GM20431 (cell line): ENCODE data around the gene B4GAT1.
"Not testable (repeated sequence)": the region's sequence is repeated elsewhere in the genome, so short reads cannot be mapped to it uniquely, and the experiment has no call there.

Experiments used
- in situ Hi-C: fragments of 300-500 bp; cut with MseI, MboI; formaldehyde crosslinking; loops from one replicate; pipeline ENCODE4 v1.15.0; 2020; ENCODE audit warnings: low sequenced_read_pairs; ENCODE audit not compliant: unreplicated experiment

B4GAT1 gene

GRCh38 chr11:66326261-66327111, 20.9 kb downstream of the B4GAT1 start:
- in situ Hi-C loops, result no loop called here

- in situ Hi-C loops, result no loop called here
Measured at GRCh38 chr11:66325263-66325671, 22.2 kb downstream of the B4GAT1 start.

DNA sequence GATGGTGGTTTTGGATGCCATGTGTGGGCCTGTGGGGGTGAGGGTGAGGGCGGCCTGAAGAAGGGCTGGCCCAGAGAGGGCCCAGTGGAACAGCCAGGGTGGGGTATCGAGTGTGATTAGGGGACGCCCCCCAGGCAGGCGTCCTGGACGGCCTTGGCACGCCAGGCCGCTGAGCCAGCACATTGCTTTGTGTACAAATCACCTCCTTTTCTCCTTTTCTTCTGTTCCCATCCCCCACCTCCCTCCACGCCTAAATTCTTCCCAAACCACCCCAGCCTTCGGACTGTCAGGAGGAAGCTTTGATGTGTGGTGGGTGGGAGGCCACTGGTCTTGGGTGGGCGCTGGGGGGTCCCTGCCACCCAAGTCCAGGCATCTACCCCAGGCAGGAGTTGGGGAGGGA, 22.8 kb downstream of the B4GAT1 start:
- in situ Hi-C loops, result no loop called here

- in situ Hi-C loops, result no loop called here
Measured at GRCh38 chr11:66323684-66324083, 23.7 kb downstream of the B4GAT1 start.

DNA sequence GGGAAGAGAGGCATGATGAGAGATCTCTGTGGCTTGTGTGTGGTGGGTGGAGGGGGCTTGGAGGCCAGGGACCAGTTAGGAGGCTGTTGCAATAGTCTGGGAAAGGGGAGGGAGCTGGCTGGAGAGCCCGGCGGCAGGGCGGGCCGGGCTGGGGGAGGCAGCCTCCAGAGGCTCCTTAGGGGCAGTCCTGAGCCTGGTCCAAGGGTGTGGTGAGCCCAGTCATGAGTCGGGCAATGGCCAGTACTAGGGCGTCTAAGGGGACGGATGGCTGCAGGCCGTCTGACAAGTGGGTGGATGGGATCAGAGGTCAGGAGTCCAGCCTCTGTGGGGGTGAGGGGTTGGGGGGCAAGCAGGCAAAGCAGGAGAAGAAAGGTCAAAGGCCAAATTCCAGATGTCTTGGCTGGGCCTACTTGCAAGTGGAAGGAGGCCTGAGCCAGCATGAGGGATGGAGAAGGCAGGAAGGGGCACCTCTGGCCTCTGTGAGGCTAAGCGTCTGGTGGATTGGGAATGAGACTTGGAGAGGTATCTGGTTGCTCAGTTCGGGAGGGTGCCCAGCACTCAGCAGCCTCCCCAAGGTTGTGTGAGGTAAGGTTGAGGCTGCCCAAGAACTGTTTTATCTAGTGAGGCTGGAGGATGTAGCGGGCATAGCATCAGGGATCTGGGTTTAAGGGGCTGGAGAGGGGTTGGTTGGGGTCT, 24.5 kb downstream of the B4GAT1 start:
- in situ Hi-C loops, result no loop called here

DNA sequence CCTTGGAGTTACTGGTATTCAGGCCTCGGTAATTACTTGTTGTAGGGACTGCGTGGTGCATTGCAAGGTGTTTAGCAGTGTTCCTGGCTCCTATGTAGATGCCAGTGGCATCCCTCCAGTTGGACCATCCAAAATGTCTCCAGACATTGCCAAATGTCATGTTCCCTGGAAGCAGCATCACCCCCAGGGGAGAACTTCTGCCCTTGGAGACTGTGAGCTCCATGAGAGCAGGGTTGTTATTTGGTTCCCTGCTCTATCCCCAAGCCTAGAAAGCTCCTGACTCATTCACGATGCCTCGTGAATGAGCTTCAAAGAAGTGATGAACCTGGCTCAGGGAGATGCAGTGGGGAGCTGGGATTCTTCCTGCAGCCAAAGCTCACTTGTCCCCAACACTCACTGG, 25.8 kb downstream of the B4GAT1 start:
- in situ Hi-C loops, result no loop called here

DNA sequence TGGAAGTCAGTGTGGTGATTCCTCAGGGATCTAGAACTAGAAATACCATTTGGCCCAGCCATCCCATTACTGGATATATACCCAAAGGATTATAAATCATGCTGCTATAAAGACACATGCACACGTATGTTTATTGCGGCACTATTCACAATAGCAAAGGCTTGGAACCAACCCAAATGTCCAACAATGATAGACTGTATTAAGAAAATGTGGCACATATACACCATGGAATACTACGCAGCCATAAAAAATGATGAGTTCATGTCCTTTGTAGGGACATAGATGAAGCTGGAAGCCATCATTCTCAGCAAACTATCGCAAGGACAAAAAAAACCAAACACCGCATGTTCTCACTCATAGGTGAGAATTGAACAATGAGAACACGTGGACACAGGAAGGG, 26.7 kb downstream of the B4GAT1 start:
- in situ Hi-C loops, result not testable (repeated sequence)

DNA sequence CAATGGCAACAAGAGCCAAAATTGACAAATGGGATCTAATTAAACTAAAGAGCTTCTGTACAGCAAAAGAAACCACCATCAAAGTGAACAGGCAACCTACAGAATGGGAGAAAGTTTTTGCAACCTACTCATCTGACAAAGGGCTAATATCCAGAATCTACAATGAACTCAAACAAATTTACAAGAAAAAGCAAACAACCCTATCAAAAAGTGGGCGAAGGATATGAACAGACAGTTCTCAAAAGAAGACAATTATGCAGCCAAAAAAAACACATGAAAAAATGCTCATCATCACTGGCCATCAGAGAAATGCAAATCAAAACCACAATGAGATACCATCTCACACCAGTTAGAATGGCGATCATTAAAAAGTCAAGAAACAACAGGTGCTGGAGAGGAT, 27.1 kb downstream of the B4GAT1 start:
- in situ Hi-C loops, result not testable (repeated sequence)

DNA sequence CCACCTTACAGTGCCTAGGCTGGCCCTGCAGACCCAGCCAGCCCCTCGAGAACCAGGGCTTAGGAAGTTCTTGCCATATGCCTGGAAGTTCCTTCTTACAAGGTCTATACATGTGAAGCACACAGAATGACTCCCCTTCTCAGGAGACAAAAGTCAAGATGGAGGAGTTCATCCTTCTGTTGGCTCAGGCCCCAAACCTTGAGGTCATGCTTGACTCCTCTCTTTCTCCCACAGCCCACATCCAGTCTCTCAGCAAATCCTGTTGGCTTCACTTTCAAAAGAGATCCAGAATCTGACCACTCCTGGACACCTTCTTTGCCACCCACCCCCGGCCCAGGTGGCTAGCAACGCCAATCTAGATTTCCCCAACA, 28.8 kb downstream of the B4GAT1 start:
- in situ Hi-C loops, result no loop called here

GRCh38 chr11:66317723-66318599, 29.5 kb downstream of the B4GAT1 start:
- in situ Hi-C loops, result no loop called here

DNA sequence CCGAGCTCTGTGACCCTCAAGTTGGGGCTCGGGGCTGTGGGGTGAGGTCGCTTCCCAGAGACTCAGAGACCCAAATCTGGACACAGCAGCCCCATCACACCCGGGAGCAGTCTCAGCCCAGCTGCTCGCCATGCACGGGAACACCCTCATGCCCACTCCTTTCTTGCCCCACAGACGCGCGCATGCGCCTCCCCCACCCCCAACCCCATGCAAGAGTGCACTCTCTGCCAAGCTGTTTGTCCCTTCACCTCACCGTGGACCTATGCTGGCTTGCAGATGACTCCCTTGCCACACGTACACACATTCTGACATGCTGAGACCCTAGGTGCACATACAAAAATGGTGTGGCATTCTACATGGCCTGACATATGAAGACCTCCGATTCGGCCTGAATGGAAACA, 30.1 kb downstream of the B4GAT1 start:
- in situ Hi-C loops, result no loop called here

GRCh38 chr11:66316849-66317251, 30.6 kb downstream of the B4GAT1 start, which contains the start of gene CD248:
TSS of gene CD248 (minus strand) at chr11:66317044. CDS start at chr11:66317027, 17 bp downstream.
- in situ Hi-C loops, result no loop called here

- in situ Hi-C loops, result no loop called here
Measured at GRCh38 chr11:66315921-66316811, 31.3 kb downstream of the B4GAT1 start.

DNA sequence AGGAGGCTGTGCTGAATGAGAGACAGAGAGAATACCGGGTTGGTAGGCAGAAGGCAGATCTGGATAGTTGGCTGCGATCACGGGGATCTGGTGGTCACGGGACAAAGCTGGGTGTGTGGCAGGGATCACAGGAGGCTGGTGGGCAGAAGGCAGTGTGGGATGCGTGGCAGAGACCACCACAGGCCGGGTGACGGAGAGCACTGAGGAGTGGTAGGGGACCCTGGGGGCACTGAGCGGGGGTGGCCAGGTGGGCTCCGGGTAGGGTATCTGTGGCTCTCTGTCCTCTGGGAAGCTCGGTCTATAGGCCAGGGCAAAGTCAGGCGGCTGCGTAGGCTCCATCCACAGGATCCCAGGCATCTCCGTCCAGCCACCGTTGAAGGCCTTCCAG, 31.9 kb downstream of the B4GAT1 start:
- in situ Hi-C loops, result no loop called here

DNA sequence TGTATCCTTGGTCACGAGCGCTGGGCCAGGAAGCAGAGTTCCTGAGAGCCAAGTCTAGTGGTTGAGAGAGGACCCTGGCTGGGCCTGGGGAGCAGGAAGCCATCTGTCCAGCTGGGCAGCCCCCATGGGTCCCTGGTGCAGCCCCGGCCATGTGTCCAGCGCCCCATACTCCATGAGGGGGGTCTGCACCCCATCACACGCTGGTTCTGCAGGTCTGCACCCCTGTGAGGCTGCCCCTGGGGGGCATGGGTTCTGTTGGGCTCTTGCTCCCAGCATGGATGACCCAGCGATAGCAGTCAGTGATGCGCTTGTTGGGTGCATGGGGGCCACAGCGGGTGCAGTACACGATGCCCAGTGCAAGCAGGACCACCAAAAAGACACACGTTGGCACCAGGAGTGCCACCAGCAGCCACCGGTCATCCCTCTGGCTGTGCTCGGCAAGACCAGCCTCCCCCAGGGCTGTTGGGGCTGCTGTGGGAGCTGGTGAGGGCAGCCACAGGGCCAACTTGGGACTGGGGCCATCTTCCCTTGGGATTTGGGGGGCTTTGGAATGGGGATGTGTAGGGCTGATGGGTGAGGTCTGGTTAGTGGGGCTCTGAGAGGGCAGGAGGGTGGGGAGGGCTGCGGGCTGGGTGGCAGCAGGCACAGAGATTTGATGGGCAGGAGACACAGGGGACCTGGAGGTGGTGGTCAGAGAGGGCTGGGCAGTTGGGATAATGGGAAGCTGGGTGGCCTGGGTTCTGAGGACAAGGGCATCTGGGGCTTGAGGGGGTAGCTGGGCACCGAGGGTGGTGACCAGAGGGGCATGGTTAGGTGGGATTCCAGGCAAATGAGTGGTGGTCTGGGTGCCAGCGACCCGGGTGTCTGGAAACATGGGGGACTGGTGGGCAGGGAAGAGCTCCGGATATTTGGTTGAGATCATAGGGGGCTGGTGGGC, 32.6 kb downstream of the B4GAT1 start:
- in situ Hi-C loops, result no loop called here

- in situ Hi-C loops, result no loop called here
Measured at GRCh38 chr11:66314186-66314501, 33.3 kb downstream of the B4GAT1 start.

DNA sequence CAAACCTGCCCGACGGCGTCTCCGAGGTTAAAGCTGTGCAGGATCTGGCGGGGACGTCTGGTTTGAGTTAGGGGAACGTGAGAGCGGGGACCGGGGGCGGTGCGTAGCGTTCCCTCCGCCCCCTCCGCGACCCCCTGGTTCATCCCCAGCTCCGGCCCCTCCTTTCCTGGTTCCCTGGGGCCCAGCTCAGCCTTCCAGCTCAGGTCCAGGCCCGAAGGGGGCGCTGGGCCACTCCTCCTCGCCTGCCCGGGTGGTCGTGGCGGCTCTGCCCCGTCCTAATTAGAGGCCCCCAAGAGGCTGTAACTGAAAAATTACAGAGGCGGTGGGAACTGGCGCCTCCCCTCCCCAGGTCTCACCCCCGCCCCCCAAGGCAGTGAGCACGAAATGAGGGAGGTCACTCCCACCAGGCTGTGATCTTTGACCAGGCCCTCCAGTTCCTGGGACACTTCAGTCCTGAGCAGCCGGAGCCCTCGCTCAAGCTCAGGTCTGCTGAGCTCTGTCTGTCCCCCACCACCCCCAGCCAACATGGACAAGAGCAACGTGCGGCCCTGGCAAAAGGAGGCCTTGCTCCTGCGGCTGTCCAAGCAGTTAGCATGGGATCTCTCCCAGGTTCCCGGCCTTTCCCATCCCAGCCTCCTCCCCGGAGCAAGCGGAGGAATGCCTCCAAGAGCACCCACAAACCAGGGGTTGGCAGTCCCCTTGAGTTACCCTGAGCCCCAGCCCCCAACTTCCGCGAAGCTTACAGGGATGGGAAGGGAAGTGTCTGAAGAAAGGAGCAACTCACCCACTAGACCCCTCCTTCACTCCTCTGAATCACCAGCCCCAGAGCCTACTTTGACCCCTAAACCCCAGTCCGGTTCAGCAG, 33.9 kb downstream of the B4GAT1 start:
- in situ Hi-C loops, result no loop called here
